Left forelimb (tissue), 1 donor: ENCODE measurements around the gene AGAP4.
"Not testable (repeated sequence)": the region's sequence is repeated elsewhere in the genome, so short reads cannot be mapped to it uniquely, and the experiment has no call there.

Experiments
- DNase-seq: peaks from one replicate; pipeline ENCODE4 v3.0.0-alpha.2; 2018; ENCODE audit warnings: low spot score

The AGAP4 gene

GRCh38 chr10:45847400-45847799 lies at the start of gene AGAP4:
AGAP4 (minus strand) TSS chr10:45847500; CDS start chr10:45847347, 153 bp downstream.
- DNase-seq = not testable (repeated sequence)

DNA sequence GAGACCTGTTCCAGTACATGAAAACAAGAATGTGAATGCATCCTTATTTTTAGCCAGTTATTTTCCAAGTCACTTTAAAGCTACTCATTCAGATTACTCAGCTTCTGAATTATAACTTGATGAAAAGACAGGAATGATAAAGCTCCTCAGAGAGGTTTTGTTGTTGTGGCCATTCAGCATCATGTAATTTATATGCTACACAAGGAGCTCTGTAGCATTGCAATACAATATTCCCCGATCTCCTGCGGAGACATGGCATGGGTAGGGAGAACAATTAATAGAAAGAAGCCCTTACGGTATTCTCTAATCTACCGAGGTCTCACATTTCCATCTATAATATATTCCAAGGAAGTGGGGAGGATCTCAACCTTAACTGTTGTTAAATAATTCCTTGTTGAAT lies 43.4 kb upstream of the AGAP4 start:
- DNase-seq = not testable (repeated sequence)

- not testable (repeated sequence) for DNase-seq
Measured at GRCh38 chr10:45889539-45890230, 42.4 kb upstream of the AGAP4 start.

DNA sequence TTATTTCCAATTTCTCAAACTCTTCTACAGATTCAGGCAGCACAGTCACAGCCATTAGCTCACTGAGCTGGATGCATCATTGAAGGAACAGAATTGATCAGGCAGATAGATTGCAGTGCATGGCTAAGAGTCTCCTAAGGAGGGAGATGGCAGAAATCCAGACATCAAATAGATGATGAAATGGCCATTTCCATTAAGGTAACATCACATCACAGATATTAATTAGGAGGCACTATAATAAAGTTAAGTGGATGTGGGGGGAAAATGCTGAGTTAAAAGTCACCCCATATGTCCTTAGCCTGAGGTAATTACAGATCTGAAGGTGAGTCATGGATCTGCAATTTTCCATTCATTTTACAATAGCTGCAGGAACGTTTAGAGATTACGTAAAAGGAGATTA lies 35.6 kb upstream of the AGAP4 start:
- not testable (repeated sequence) for DNase-seq

- DNase-seq = not testable (repeated sequence)
Measured at GRCh38 chr10:45865404-45865803, 18.1 kb upstream of the AGAP4 start.

GRCh38 chr10:45864264-45864663 lies 17.0 kb upstream of the AGAP4 start:
- DNase-seq = not testable (repeated sequence)

GRCh38 chr10:45863632-45864031 lies 16.3 kb upstream of the AGAP4 start:
- not testable (repeated sequence) for DNase-seq

- not testable (repeated sequence) for DNase-seq
Measured at GRCh38 chr10:45857931-45858330, 10.6 kb upstream of the AGAP4 start.

- not testable (repeated sequence) for DNase-seq
Measured at GRCh38 chr10:45848467-45848866, 1.2 kb upstream of the AGAP4 start.

DNA sequence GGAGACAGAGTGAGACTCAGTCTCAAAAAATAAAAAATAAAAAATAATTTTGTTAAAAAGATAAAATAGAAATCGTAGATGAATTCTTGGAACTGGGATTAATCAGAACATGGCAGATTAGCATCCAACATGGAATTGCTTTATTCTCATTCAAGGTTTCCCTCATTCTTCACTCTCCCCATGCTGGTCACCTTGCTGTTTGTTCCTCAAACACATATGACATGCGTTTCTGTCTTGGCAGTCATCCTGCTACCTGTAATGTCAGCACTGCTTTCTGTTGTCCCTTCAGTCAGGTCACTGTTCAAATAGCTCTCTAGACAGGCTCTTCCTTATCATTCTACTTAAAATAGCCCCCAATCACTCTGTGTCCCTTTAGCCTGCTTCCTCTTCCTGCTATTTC lies 24.4 kb downstream of the AGAP4 start:
- DNase-seq = not testable (repeated sequence)

- not testable (repeated sequence) for DNase-seq
Measured at GRCh38 chr10:45820107-45820830, 27.0 kb downstream of the AGAP4 start.

- DNase-seq = no peak
Measured at GRCh38 chr10:45819552-45819951, 27.7 kb downstream of the AGAP4 start.

DNA sequence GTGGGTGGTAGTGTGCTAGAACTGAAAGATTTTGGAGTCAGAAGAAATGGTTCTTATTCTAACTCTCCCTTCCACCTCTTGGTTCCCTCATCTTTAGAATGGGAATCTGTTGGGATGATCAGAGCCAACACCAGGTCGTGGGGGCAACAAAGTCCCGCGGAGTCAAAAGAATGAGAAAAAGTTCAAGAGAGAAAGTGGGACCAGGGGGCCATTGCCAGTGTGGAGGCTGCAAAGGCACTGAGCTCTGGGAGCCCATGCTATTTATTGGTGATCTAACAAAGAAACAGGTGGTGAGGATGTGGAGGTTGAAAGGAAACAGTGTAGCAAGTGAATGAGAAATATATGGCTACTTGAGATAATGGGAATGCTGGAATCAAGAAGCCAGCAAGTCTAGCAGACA lies 29.4 kb downstream of the AGAP4 start:
- no peak for DNase-seq

GRCh38 chr10:45817130-45817859 lies 30.0 kb downstream of the AGAP4 start:
- no peak for DNase-seq

DNA sequence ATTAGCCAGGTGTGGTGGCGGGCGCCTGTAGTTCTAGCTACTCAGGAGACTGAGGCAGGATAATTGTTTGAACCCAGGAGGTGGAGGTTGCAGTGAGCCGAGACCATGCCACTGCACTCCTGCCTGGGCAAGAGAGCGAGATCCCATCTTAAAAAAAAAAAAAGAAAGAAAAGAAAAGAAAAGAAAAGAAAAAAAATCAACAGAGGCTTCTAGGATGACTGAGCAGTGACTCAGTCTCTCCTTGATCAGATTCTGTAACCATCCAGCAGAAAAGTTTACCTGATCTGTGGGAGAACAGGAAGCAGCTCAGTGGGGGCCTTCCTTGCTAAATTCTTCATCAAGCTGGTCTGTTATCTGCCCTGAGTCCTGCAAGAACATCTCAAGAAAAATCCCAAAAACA lies 33.2 kb downstream of the AGAP4 start:
- not testable (repeated sequence) for DNase-seq

DNA sequence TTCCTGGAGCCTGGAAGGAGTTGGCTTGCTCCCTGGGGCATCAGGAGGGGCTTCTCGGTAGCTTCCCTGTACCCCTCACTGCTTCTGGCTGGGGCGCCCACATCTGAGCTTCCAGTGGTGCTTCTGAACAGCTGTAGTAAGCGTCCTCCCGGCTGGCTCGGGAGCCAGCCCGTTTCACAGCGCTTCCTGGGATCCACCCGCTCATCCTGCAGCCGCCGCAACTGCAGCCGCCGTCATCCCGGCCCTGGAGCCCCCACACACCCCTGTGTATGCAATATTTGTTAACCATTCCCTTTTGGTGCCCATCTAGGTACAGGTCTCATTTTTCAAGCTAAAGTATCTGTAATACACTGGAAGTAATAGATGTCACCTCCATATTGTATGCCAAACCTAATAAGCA lies 34.3 kb downstream of the AGAP4 start:
- DNase-seq = not testable (repeated sequence)

- DNase-seq = no peak
Measured at GRCh38 chr10:45811075-45811474, 36.2 kb downstream of the AGAP4 start.

GRCh38 chr10:45809837-45810236 lies 37.5 kb downstream of the AGAP4 start:
- DNase-seq = no peak

- DNase-seq = not testable (repeated sequence)
Measured at GRCh38 chr10:45804996-45805395, 42.3 kb downstream of the AGAP4 start.

- not testable (repeated sequence) for DNase-seq
Measured at GRCh38 chr10:45803060-45804010, 44.0 kb downstream of the AGAP4 start.

GRCh38 chr10:45794761-45795160 lies 52.5 kb downstream of the AGAP4 start:
- DNase-seq = not testable (repeated sequence)
